Liver (tissue), 3 donors: ENCODE measurements around the gene IBA57.
"Not testable (repeated sequence)": the region's sequence is repeated elsewhere in the genome, so short reads cannot be mapped to it uniquely, and the experiment has no call there.

ENCODE experiments used
- CTCF ChIP-seq: fragments of 150-350 bp; IDR thresholded peaks from 2 replicates; pipeline ENCODE4 v1.5.1; 2017; ENCODE audit warnings: improper control_type of control experiment, low read depth, low read length; ENCODE audit not compliant: missing input control
- SP1 ChIP-seq: IDR thresholded peaks from 2 replicates; pipeline ENCODE4 v1.6.1; 2018; ENCODE audit warnings: antibody characterized with exemption, mild to moderate bottlenecking
- donor health status: healthy.
- donor health status: healthy.

GRCh38 chr1:228228147-228228546, 62.5 kb downstream of the IBA57 start:
- not testable (repeated sequence) for TF ChIP-seq SP1, CTCF
